GM12878 (cell line): ENCODE results near the gene PSMD14.

Experiments
- HCFC1 ChIP-seq: fragments of 150-350 bp; IDR thresholded peaks from 2 replicates; pipeline ENCODE4 v1.6.1; 2014; ENCODE audit warnings: low read length
- JUND ChIP-seq: IDR thresholded peaks from 2 replicates; pipeline ENCODE4 v1.6.1; 2012; ENCODE audit warnings: low read depth, mild to moderate bottlenecking, low read length, improper control_type of control experiment, moderate library complexity
- ZNF217 ChIP-seq: fragments of 450-650 bp; IDR thresholded peaks from 2 replicates; pipeline ENCODE4 v1.6.1; 2017; ENCODE audit warnings: antibody characterized with exemption, mild to moderate bottlenecking
- TF ChIP-seq, protein P1 (sequence below), 3 experiments: IDR thresholded peaks in 2 of 3; conservative IDR thresholded peaks in 1 of 3; 2 replicates each; pipeline ENCODE4 v1.5.1; 2011; ENCODE audit warnings: low read depth in 3 of 3, low read length in 3 of 3, mild to moderate bottlenecking in 3 of 3, control low read depth in 2 of 3, moderate library complexity in 2 of 3, inconsistent platforms in 1 of 3, mixed read lengths in 1 of 3; ENCODE audit not compliant: control insufficient read depth in 2 of 3, insufficient read depth in 1 of 3; ENCODE audit errors: extremely low read depth in 1 of 3

- TF ChIP-seq, protein P1, sequence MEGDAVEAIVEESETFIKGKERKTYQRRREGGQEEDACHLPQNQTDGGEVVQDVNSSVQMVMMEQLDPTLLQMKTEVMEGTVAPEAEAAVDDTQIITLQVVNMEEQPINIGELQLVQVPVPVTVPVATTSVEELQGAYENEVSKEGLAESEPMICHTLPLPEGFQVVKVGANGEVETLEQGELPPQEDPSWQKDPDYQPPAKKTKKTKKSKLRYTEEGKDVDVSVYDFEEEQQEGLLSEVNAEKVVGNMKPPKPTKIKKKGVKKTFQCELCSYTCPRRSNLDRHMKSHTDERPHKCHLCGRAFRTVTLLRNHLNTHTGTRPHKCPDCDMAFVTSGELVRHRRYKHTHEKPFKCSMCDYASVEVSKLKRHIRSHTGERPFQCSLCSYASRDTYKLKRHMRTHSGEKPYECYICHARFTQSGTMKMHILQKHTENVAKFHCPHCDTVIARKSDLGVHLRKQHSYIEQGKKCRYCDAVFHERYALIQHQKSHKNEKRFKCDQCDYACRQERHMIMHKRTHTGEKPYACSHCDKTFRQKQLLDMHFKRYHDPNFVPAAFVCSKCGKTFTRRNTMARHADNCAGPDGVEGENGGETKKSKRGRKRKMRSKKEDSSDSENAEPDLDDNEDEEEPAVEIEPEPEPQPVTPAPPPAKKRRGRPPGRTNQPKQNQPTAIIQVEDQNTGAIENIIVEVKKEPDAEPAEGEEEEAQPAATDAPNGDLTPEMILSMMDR (IDR thresholded peaks at IDR 0.05 in 2 of 3, conservative IDR thresholded peaks at IDR 0.05 in 1 of 3; ENCODE audit: control insufficient read depth in 2 of 3, extremely low read depth in 1 of 3, insufficient read depth in 1 of 3, low read depth in 3 of 3, low read length in 3 of 3) = no peak
- TF ChIP-seq HCFC1 = no peak
- TF ChIP-seq JUND = no peak
- no peak for TF ChIP-seq ZNF217
These were observed 106.1 kb downstream of the PSMD14 start for GRCh38 chr2:161414042-161415033.
